ENCODE data around the gene HS3ST3B1.

- no peak for TF ChIP-seq CBFB (CRISPR knock-in tag; IDR thresholded peaks at IDR 0.05; ENCODE audit: low read depth)
- no peak for TF ChIP-seq CTCF (IDR thresholded peaks at IDR 0.05)
- TF ChIP-seq PRDM15 (CRISPR knock-in tag; IDR thresholded peaks at IDR 0.05) = no peak
- TF ChIP-seq NFYB (CRISPR knock-in tag; conservative IDR thresholded peaks at IDR 0.05; ENCODE audit: low read depth) = no peak
- no peak for TF ChIP-seq JUN (CRISPR knock-in tag; IDR thresholded peaks at IDR 0.05)
- TF ChIP-seq USF1 (CRISPR knock-in tag; IDR thresholded peaks at IDR 0.05) = no peak
- TF ChIP-seq ELF4 (CRISPR knock-in tag; IDR thresholded peaks at IDR 0.05; ENCODE audit: low read depth) = no peak
Observed at GRCh38 chr17:14376666-14377065, 75.8 kb downstream of the HS3ST3B1 start.

Data from WTC11 (cell line).